GM12873 (cell line): Measurements from ENCODE around the gene ZNF84.

Source experiments
- TF ChIP-seq, protein P1 (sequence below): IDR thresholded peaks from 2 replicates; pipeline ENCODE4 v1.5.1; 2012; ENCODE audit warnings: low read depth, mild to moderate bottlenecking, moderate library complexity, low read length, control low read depth; ENCODE audit not compliant: insufficient read depth; ENCODE audit errors: missing control alignments

Gene ZNF84

DNA sequence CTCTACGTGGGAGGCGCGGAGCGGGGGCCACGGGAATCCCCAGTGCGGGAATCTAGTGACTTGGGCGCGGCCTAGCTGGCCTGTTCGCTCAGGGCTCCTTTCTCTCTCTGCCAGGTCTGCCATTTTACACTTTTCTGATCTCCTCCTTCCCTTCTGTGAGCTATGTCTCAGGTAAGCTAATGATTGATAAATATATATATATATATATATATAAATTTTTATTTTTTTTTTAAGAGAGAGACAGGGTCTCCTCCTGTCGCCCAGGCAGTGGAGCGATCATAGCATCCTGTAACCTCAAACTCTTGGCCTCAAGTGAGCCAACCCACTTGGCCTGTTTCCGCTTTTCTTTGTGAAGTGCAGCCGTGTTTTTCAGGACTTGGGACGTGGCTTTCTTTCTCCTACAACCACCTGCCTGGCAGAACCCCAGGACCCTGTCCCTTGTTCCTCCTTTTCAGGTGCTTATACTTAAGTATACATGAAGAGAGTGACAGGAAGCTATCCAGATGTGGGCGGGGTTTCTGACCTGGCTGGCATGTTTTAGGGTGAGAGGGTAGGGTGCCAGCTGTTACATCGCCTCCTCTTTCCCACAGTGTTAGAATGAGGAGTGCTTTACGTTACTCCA is 44.0 kb downstream of the ZNF84 start:
- TF ChIP-seq, protein P1, sequence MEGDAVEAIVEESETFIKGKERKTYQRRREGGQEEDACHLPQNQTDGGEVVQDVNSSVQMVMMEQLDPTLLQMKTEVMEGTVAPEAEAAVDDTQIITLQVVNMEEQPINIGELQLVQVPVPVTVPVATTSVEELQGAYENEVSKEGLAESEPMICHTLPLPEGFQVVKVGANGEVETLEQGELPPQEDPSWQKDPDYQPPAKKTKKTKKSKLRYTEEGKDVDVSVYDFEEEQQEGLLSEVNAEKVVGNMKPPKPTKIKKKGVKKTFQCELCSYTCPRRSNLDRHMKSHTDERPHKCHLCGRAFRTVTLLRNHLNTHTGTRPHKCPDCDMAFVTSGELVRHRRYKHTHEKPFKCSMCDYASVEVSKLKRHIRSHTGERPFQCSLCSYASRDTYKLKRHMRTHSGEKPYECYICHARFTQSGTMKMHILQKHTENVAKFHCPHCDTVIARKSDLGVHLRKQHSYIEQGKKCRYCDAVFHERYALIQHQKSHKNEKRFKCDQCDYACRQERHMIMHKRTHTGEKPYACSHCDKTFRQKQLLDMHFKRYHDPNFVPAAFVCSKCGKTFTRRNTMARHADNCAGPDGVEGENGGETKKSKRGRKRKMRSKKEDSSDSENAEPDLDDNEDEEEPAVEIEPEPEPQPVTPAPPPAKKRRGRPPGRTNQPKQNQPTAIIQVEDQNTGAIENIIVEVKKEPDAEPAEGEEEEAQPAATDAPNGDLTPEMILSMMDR, result no peak

DNA sequence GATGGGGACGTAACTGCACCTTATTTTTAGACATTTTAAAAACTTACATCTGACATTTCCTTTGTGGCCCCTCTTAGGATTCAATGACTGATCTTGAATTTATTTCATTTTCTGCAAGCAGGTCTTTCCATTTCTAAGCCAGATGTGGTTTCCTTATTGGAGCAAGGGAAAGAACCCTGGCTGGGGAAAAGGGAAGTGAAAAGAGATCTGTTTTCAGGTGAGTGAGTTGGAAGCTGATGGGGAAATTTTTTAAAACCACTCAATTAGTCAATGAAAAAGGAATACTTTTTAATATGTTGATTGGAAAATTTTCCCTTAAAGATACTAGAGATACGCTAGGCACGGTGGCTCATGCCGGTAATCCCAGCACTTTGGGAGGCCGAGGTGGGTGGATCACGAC is 46.0 kb downstream of the ZNF84 start:
- TF ChIP-seq, protein P1, result no peak

DNA sequence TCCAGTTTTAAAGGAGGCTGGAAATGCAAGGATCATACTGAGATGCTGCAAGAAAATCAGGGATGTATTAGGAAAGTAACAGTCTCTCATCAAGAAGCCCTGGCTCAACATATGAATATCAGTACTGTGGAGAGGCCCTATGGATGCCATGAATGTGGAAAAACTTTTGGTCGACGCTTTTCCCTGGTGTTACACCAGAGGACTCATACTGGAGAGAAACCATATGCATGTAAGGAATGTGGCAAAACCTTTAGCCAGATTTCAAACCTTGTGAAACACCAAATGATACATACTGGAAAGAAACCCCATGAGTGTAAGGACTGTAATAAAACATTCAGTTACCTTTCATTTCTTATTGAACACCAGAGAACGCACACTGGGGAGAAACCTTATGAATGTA is 68.3 kb downstream of the ZNF84 start:
- TF ChIP-seq, protein P1, result no peak

DNA sequence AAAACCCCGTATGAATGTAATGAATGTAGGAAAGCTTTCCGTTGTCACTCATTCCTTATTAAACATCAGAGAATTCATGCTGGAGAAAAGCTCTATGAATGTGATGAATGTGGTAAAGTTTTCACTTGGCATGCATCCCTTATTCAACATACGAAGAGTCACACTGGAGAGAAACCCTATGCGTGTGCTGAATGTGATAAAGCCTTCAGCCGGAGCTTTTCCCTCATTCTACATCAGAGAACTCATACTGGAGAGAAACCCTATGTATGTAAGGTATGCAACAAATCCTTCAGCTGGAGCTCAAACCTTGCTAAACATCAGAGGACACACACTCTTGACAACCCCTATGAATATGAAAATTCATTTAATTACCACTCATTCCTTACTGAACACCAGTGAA is 68.9 kb downstream of the ZNF84 start:
- TF ChIP-seq, protein P1, result no peak

DNA sequence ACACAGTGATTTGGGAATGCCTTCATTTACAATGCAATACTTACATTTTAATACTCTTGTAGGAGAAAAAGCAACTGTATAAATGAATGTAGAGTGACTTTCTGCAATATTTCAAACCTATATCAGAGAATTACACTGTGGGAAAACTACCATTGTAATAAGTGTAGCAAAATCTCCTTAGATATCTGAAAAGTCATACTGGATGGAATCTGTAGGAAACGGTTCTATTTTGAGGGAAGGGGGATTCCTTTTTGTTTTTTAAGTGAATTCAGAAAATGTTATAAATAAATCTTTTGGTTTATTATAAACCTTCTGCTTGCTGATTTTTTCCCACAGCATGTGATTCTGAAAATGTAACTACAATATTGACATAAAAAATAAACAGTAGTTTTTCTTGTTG is 69.8 kb downstream of the ZNF84 start:
- TF ChIP-seq, protein P1, result no peak

DNA sequence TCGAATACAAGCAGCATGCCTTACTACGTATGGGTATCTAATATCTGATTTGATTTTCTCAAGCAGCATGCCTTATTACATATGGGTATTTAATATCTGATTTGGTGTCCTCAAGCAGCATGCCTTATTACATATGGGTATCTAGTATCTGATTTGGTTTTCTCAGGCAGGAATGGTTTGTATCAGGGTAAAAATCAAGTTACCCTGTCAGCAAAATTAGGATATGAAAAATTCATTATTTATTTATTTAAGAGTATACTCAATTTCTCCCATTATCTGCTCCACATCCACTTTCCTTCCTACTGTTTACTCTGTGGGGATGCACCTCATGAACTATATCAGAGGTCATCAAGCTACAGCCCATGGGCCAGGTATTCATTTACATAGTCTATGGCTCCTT is 70.8 kb downstream of the ZNF84 start:
- TF ChIP-seq, protein P1, result no peak
